HG03045 (cell line): ENCODE measurements around the gene ZNF442.
"Not testable (repeated sequence)": the region's sequence is repeated elsewhere in the genome, so short reads cannot be mapped to it uniquely, and the experiment has no call there.

Experiments used
- ATAC-seq: cut with Tn5 transposase; IDR thresholded peaks from one replicate; pipeline ENCODE4 v1.9.1; 2021; ENCODE audit warnings: mild to moderate bottlenecking, moderate library complexity; ENCODE audit not compliant: unreplicated experiment

ZNF442 gene

GRCh38 chr19:12365236-12366162 lies at the start of gene ZNF442:
Gene ZNF442 (minus strand): TSS chr19:12365683. CDS start chr19:12363631, 2,052 bp downstream.
- peak; percentile 94 for ATAC-seq

GRCh38 chr19:12411893-12412292 lies 46.4 kb upstream of the ZNF442 start:
- ATAC-seq, result no peak

- ATAC-seq, result peak; percentile 90
Observed at GRCh38 chr19:12400633-12401502, 35.4 kb upstream of the ZNF442 start, which contains the start of gene ZNF799. Gene ZNF799 (minus strand): TSS chr19:12401271. CDS start chr19:12401070, 201 bp downstream.

GRCh38 chr19:12399901-12400632 lies 34.6 kb upstream of the ZNF442 start:
- ATAC-seq, result peak; percentile 26

- not testable (repeated sequence) for ATAC-seq
Observed at GRCh38 chr19:12391148-12391547, 25.7 kb upstream of the ZNF442 start.

GRCh38 chr19:12386365-12386764 lies 20.9 kb upstream of the ZNF442 start:
- not testable (repeated sequence) for ATAC-seq

- ATAC-seq, result no peak
Observed at GRCh38 chr19:12380444-12380737, 14.9 kb upstream of the ZNF442 start.

- ATAC-seq, result no peak
Observed at GRCh38 chr19:12379732-12380443, 14.4 kb upstream of the ZNF442 start.

GRCh38 chr19:12374026-12374425 lies 8.5 kb upstream of the ZNF442 start:
- no peak for ATAC-seq

GRCh38 chr19:12364391-12365235 lies 870 bp downstream of the ZNF442 start:
- no peak for ATAC-seq

GRCh38 chr19:12362236-12362635 lies 3.2 kb downstream of the ZNF442 start:
- ATAC-seq, result not testable (repeated sequence)

- no peak for ATAC-seq
Observed at GRCh38 chr19:12353375-12353774, 12.1 kb downstream of the ZNF442 start.

- no peak for ATAC-seq
Observed at GRCh38 chr19:12350890-12351197, 14.6 kb downstream of the ZNF442 start.

- ATAC-seq, result no peak
Observed at GRCh38 chr19:12350185-12350889, 15.1 kb downstream of the ZNF442 start.

- ATAC-seq, result no peak
Observed at GRCh38 chr19:12346896-12347295, 18.6 kb downstream of the ZNF442 start.

GRCh38 chr19:12345197-12345596 lies 20.3 kb downstream of the ZNF442 start:
- ATAC-seq, result no peak

- peak; percentile 92 for ATAC-seq
Observed at GRCh38 chr19:12333162-12334159, 32.0 kb downstream of the ZNF442 start, which contains the start of gene ZNF563. Gene ZNF563 (minus strand): TSS chr19:12333633. CDS start chr19:12333482, 151 bp downstream.
